Cardiac septum (tissue), 1 donor: ENCODE measurements around the gene IL20RA. TPM values are rescaled to one million over a fixed set of nuclear protein-coding genes. Genes with fewer than 3 reads are reported as not detected.
"Not testable (repeated sequence)": the region's sequence is repeated elsewhere in the genome, so short reads cannot be mapped to it uniquely, and the experiment has no call there.

ENCODE experiments used
- DNase-seq: peaks from one replicate; pipeline ENCODE4 v3.0.0-alpha.2; 2020; ENCODE audit warnings: low spot score
- intact Hi-C: fragments of 100-400 bp; cut with DNase I; formaldehyde crosslinking; loops from one replicate; pipeline ENCODE4 v1.14.0; 2022
- total RNA-seq: library from RNA; stranded (reverse); fragmentation: NEBNext Ultra II Directional; extraction: Animal tissue kit (Norgen Biotek cat#: 25700); gene quantifications from one replicate; pipeline ENCODE4 v1.2.1, GENCODE V29; 2021
- donor health status: DM: no; HTN: no; CAD: no.

Gene IL20RA
- total RNA-seq, 1 donor from 2014 or later, result 0.32 TPM

- intact Hi-C loops, result no loop called here
- DNase-seq, result no peak
Observed at GRCh38 chr6:136982928-136983327, 61.8 kb downstream of the IL20RA start.

- DNase-seq, result no peak
- intact Hi-C loops, result no loop called here
Observed at GRCh38 chr6:136980070-136980469, 64.7 kb downstream of the IL20RA start.

GRCh38 chr6:136979206-136979605 is 65.6 kb downstream of the IL20RA start:
- no peak for DNase-seq
- intact Hi-C loops, result no loop called here

- intact Hi-C loops, result no loop called here
Observed at GRCh38 chr6:136977075-136977474, 67.7 kb downstream of the IL20RA start.

GRCh38 chr6:136975089-136975715 is 69.6 kb downstream of the IL20RA start:
- DNase-seq, result no peak
- intact Hi-C loops, result no loop called here

More at GRCh38 chr6:136977075-136977474, 67.7 kb downstream of the IL20RA start:
- no peak for DNase-seq

GRCh38 chr6:136973781-136974180 is 71.0 kb downstream of the IL20RA start:
- intact Hi-C loops, DNase-seq: not testable (repeated sequence)

- intact Hi-C loops, result no loop called here
- DNase-seq, result no peak
Observed at GRCh38 chr6:136971609-136972008, 73.2 kb downstream of the IL20RA start.

GRCh38 chr6:136969930-136970329 is 74.8 kb downstream of the IL20RA start:
- no peak for DNase-seq
- intact Hi-C loops, result loop anchor here (5.0 kb wide), 1 partner anchor 42 kb away; no protein-coding TSS in a partner anchor

- no peak for DNase-seq
- intact Hi-C loops, result loop anchor here (5.0 kb wide), 1 partner anchor 43 kb away; no protein-coding TSS in a partner anchor
Observed at GRCh38 chr6:136969433-136969832, 75.3 kb downstream of the IL20RA start.

- peak; percentile 82 for DNase-seq
- intact Hi-C loops, result loop anchor here (5.0 kb wide), 1 partner anchor 43 kb away; no protein-coding TSS in a partner anchor
Observed at GRCh38 chr6:136968837-136969236, 75.9 kb downstream of the IL20RA start.

GRCh38 chr6:136967876-136968752 is 76.7 kb downstream of the IL20RA start:
- DNase-seq, result peak; percentile 81
- intact Hi-C loops, result loop anchor here (5.0 kb wide), 1 partner anchor 44 kb away; no protein-coding TSS in a partner anchor

GRCh38 chr6:136964398-136964797 is 80.4 kb downstream of the IL20RA start:
- intact Hi-C loops, result no loop called here
- DNase-seq, result no peak

GRCh38 chr6:136963259-136963658 is 81.5 kb downstream of the IL20RA start:
- intact Hi-C loops, result no loop called here
- no peak for DNase-seq

GRCh38 chr6:136962661-136963060 is 82.1 kb downstream of the IL20RA start:
- intact Hi-C loops, result no loop called here

GRCh38 chr6:136961848-136962247 is 82.9 kb downstream of the IL20RA start:
- intact Hi-C loops, result no loop called here
- no peak for DNase-seq

More at GRCh38 chr6:136962661-136963060, 82.1 kb downstream of the IL20RA start:
- DNase-seq, result no peak

GRCh38 chr6:136960781-136961180 is 84.0 kb downstream of the IL20RA start:
- intact Hi-C loops, result no loop called here
- DNase-seq, result no peak

GRCh38 chr6:136959935-136960334 is 84.8 kb downstream of the IL20RA start:
- DNase-seq, intact Hi-C loops: not testable (repeated sequence)

GRCh38 chr6:136959471-136959891 is 85.3 kb downstream of the IL20RA start:
- no peak for DNase-seq
- intact Hi-C loops, result no loop called here

GRCh38 chr6:136958168-136958567 is 86.6 kb downstream of the IL20RA start:
- no peak for DNase-seq
- intact Hi-C loops, result no loop called here
